ENCODE data around the gene STOX2. TPM values are rescaled to one million over a fixed set of nuclear protein-coding genes. Genes with fewer than 3 reads are reported as not detected.

Gene STOX2
- total RNA-seq, 1 donor: 0.36 TPM

DNA sequence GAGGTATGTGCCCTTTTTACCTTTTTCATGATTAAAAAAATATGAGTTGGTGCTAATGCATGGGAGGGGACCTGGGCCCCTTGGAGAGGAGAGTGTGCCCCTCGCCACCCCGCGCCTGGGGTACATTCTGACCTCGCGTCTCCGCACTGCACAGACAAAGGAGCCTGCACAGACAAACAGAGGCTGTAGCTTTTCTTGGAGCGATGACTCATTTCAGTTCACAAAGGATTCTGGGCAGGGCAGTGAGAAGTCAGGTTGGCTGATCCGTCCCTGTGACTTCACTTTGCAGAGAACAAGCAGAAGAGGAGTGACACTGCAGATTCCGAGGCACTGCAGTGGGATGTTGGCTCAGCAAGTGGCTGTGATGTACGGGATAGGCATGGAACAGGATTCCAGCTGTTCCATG, 82.9 kb downstream of the STOX2 start:
- H3K79me2 ChIP-seq (ENCODE audit: insufficient read depth, low read length): no peaks in the 10 kb centered on the region
- H3K27ac ChIP-seq (ENCODE audit: low read depth, low read length): peak overlapping the region; percentile 60
- H4K20me1 ChIP-seq (ENCODE audit: insufficient read depth, low read length): no peaks in the 10 kb centered on the region
- H2AFZ ChIP-seq (ENCODE audit: low read length): peak overlapping the region; percentile 65
- DNase-seq (ENCODE audit: insufficient read length, low spot score, missing footprints): peak; percentile 88
- peak overlapping the region; percentile 59 for H3K4me3 ChIP-seq (ENCODE audit: insufficient read depth, low read length)
- H3K4me1 ChIP-seq (ENCODE audit: insufficient read depth, low read length): peaks cover 14% of the 10 kb centered on the region
- H3K36me3 ChIP-seq (ENCODE audit: insufficient read depth, low read length): no peaks in the 10 kb centered on the region
- no peaks in the 10 kb centered on the region for H3K9me3 ChIP-seq (ENCODE audit: low read depth, low read length)
- TF ChIP-seq, protein P1, sequence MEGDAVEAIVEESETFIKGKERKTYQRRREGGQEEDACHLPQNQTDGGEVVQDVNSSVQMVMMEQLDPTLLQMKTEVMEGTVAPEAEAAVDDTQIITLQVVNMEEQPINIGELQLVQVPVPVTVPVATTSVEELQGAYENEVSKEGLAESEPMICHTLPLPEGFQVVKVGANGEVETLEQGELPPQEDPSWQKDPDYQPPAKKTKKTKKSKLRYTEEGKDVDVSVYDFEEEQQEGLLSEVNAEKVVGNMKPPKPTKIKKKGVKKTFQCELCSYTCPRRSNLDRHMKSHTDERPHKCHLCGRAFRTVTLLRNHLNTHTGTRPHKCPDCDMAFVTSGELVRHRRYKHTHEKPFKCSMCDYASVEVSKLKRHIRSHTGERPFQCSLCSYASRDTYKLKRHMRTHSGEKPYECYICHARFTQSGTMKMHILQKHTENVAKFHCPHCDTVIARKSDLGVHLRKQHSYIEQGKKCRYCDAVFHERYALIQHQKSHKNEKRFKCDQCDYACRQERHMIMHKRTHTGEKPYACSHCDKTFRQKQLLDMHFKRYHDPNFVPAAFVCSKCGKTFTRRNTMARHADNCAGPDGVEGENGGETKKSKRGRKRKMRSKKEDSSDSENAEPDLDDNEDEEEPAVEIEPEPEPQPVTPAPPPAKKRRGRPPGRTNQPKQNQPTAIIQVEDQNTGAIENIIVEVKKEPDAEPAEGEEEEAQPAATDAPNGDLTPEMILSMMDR (IDR thresholded peaks at IDR 0.05; ENCODE audit: extremely low read depth, low read depth, low read length): no peak
- H3K4me2 ChIP-seq (ENCODE audit: insufficient read depth, low read length): peak overlapping the region; percentile 78
- no peaks in the 10 kb centered on the region for H3K27me3 ChIP-seq (ENCODE audit: insufficient read depth, low read length)

DNA sequence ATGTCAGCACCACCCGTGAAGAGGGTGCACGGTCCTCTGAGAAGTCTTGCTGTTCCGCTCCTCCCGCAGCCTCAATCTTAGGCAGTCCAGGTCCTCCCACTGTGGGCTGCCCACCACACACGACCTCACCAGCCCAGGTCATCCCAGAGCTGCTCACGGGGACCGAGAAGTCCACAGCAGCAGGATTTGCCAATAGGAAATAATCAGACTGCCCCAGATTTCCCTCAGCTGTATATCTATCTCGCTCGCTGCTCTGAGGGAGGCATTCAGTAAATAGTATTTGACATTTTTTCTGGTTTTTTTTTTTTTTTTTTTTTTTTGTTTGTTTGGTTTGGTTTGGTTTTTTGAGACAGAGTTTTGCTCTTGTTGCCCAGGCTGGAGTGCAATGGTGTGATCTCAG, 83.8 kb downstream of the STOX2 start:
- Histone ChIP-seq H3K4me3 (ENCODE audit: insufficient read depth, low read length) (no peak overlapping the region), H3K36me3 (ENCODE audit: insufficient read depth, low read length) (no peaks in the 10 kb centered on the region), H2AFZ (ENCODE audit: low read length) (no peak overlapping the region), H4K20me1 (ENCODE audit: insufficient read depth, low read length) (no peaks in the 10 kb centered on the region), H3K27ac (ENCODE audit: low read depth, low read length) (no peak overlapping the region), H3K79me2 (ENCODE audit: insufficient read depth, low read length) (no peaks in the 10 kb centered on the region), H3K9me3 (ENCODE audit: low read depth, low read length) (no peaks in the 10 kb centered on the region), H3K27me3 (ENCODE audit: insufficient read depth, low read length) (no peaks in the 10 kb centered on the region), H3K4me1 (ENCODE audit: insufficient read depth, low read length) (peaks cover 14% of the 10 kb centered on the region), H3K4me2 (ENCODE audit: insufficient read depth, low read length) (no peak overlapping the region)
- TF ChIP-seq, protein P1 (IDR thresholded peaks at IDR 0.05; ENCODE audit: extremely low read depth, low read depth, low read length): no peak
- no peak for DNase-seq (ENCODE audit: insufficient read length, low spot score, missing footprints)

DNA sequence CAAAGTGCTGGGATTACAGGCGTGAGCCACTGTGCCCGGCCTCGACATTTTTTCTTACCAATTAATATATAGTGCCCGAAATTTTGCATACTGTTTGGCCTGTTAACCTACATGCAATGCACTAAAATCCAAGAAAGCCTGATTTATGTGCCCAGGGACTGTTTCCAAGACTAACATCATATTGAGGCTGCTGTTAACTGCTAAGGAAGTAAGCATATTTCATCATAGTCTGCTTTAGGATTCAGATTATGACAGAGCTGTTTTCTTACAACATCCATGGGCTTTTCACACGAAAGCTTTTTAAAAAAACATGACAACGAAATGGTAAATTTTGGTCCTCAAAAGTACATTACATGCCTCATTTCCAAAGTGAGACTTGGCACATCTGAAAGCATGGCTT, 84.4 kb downstream of the STOX2 start:
- Histone ChIP-seq H3K4me1 (ENCODE audit: insufficient read depth, low read length) (peaks cover 14% of the 10 kb centered on the region), H3K27ac (ENCODE audit: low read depth, low read length) (no peak overlapping the region), H3K9me3 (ENCODE audit: low read depth, low read length) (no peaks in the 10 kb centered on the region), H3K27me3 (ENCODE audit: insufficient read depth, low read length) (no peaks in the 10 kb centered on the region), H3K4me2 (ENCODE audit: insufficient read depth, low read length) (no peak overlapping the region), H4K20me1 (ENCODE audit: insufficient read depth, low read length) (no peaks in the 10 kb centered on the region), H2AFZ (ENCODE audit: low read length) (no peak overlapping the region), H3K79me2 (ENCODE audit: insufficient read depth, low read length) (no peaks in the 10 kb centered on the region), H3K36me3 (ENCODE audit: insufficient read depth, low read length) (no peaks in the 10 kb centered on the region), H3K4me3 (ENCODE audit: insufficient read depth, low read length) (no peak overlapping the region)
- DNase-seq (ENCODE audit: insufficient read length, low spot score, missing footprints): no peak
- TF ChIP-seq, protein P1 (IDR thresholded peaks at IDR 0.05; ENCODE audit: extremely low read depth, low read depth, low read length): no peak

DNA sequence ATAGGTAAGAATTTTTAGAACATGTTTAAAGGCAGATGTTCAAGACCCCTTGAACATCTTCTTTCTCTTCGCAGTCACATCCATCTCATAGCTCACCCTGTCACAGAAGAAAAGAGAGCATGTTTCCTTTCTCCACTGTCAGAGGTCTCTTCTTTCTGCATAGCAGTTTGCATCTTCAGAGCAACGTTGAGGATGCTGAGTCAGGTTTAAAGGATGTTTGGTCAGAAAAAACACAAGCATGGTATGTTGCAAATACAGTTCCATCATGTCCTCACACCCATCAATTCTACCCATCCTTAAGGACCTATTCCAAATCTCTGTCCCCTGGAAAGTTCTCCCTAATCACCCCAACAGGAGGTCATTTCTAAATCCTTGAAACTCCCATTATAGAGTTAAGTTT, 84.8 kb downstream of the STOX2 start:
- Histone ChIP-seq H3K36me3 (ENCODE audit: insufficient read depth, low read length) (no peaks in the 10 kb centered on the region), H4K20me1 (ENCODE audit: insufficient read depth, low read length) (no peaks in the 10 kb centered on the region), H3K79me2 (ENCODE audit: insufficient read depth, low read length) (no peaks in the 10 kb centered on the region), H3K27me3 (ENCODE audit: insufficient read depth, low read length) (no peaks in the 10 kb centered on the region), H3K4me1 (ENCODE audit: insufficient read depth, low read length) (peaks cover 14% of the 10 kb centered on the region), H3K4me2 (ENCODE audit: insufficient read depth, low read length) (no peak overlapping the region), H3K27ac (ENCODE audit: low read depth, low read length) (no peak overlapping the region), H3K9me3 (ENCODE audit: low read depth, low read length) (no peaks in the 10 kb centered on the region), H3K4me3 (ENCODE audit: insufficient read depth, low read length) (no peak overlapping the region), H2AFZ (ENCODE audit: low read length) (no peak overlapping the region)
- TF ChIP-seq, protein P1 (IDR thresholded peaks at IDR 0.05; ENCODE audit: extremely low read depth, low read depth, low read length): no peak
- no peak for DNase-seq (ENCODE audit: insufficient read length, low spot score, missing footprints)

All from osteoblast (primary cell).